ENCODE data around the gene REPIN1. TPM values are rescaled to one million over a fixed set of nuclear protein-coding genes. Genes with fewer than 3 reads are reported as not detected.

Gene REPIN1
- total and polyA plus RNA-seq, 9 of the 15 experiments (the other 6 are each of a cell fraction or from before 2014, with no cell fraction given) = 8.1 to 283 (median 94.3) TPM

GRCh38 chr7:150420987-150421674 lies 52.5 kb downstream of the REPIN1 start (continued):
- peak; percentile 68; the same call in 1 of the 2 replicates for TF ChIP-seq AFF4 (CRISPR knock-in tag; IDR thresholded peaks at IDR 0.05)
- peak; percentile 87 for TF ChIP-seq CTBP1 (IDR thresholded peaks at IDR 0.05; ENCODE audit: borderline replicate concordance)
- no peak; the same call in 1 of the 2 replicates for TF ChIP-seq SREBF1 (IDR thresholded peaks at IDR 0.05; ENCODE audit: borderline replicate concordance, low read depth, low read length)
- no peak for TF ChIP-seq NFE2 (IDR thresholded peaks at IDR 0.05; ENCODE audit: low read depth)
- TF ChIP-seq KHSRP (IDR thresholded peaks at IDR 0.05) = no peak
- peak; percentile 50 to 61; a peak in 2 of 4 replicates for TF ChIP-seq TEAD1 (CRISPR knock-in tag; IDR thresholded peaks at IDR 0.05)
- peak; percentile 93 for TF ChIP-seq RB1 (IDR thresholded peaks at IDR 0.05; ENCODE audit: low read depth)
- peak; percentile 27 for TF ChIP-seq TBP (optimal IDR thresholded peaks at IDR 0.05; ENCODE audit: low read depth, low read length)
- TF ChIP-seq EHMT2 (IDR thresholded peaks at IDR 0.05) = no peak
- peak; percentile 65 for TF ChIP-seq LCOR (CRISPR knock-in tag; IDR thresholded peaks at IDR 0.05)
- TF ChIP-seq, protein P1, sequence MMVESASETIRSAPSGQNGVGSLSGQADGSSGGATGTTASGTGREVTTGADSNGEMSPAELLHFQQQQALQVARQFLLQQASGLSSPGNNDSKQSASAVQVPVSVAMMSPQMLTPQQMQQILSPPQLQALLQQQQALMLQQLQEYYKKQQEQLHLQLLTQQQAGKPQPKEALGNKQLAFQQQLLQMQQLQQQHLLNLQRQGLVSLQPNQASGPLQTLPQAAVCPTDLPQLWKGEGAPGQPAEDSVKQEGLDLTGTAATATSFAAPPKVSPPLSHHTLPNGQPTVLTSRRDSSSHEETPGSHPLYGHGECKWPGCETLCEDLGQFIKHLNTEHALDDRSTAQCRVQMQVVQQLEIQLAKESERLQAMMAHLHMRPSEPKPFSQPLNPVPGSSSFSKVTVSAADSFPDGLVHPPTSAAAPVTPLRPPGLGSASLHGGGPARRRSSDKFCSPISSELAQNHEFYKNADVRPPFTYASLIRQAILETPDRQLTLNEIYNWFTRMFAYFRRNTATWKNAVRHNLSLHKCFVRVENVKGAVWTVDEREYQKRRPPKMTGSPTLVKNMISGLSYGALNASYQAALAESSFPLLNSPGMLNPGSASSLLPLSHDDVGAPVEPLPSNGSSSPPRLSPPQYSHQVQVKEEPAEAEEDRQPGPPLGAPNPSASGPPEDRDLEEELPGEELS (CRISPR knock-in tag; IDR thresholded peaks at IDR 0.05; ENCODE audit: borderline replicate concordance) = no peak
- TF ChIP-seq, protein P2, sequence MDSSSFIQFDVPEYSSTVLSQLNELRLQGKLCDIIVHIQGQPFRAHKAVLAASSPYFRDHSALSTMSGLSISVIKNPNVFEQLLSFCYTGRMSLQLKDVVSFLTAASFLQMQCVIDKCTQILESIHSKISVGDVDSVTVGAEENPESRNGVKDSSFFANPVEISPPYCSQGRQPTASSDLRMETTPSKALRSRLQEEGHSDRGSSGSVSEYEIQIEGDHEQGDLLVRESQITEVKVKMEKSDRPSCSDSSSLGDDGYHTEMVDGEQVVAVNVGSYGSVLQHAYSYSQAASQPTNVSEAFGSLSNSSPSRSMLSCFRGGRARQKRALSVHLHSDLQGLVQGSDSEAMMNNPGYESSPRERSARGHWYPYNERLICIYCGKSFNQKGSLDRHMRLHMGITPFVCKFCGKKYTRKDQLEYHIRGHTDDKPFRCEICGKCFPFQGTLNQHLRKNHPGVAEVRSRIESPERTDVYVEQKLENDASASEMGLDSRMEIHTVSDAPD (CRISPR knock-in tag; IDR thresholded peaks at IDR 0.05) = no peak
- TF ChIP-seq CSDE1 (IDR thresholded peaks at IDR 0.05) = no peak
- TF ChIP-seq NR2C2 (CRISPR knock-in tag; IDR thresholded peaks at IDR 0.05) = peak; percentile 36; the same call in 1 of the 2 replicates
- TF ChIP-seq NR2C2 (tag; IDR thresholded peaks at IDR 0.05) = peak; percentile 67; the same call in 1 of the 2 replicates
- TF ChIP-seq KAT7 (CRISPR knock-in tag; IDR thresholded peaks at IDR 0.05; ENCODE audit: borderline replicate concordance) = no peak
- TF ChIP-seq NR2C1 (IDR thresholded peaks at IDR 0.05) = peak; percentile 75
- peak; percentile 31 for TF ChIP-seq NR2C1 (tag; IDR thresholded peaks at IDR 0.05)
- TF ChIP-seq HCFC1 (IDR thresholded peaks at IDR 0.05; ENCODE audit: low read depth, low read length) = no peak
- TF ChIP-seq HNRNPH1 (optimal IDR thresholded peaks at IDR 0.05; ENCODE audit: low read depth, low read length) = no peak
- TF ChIP-seq ZNF224 (CRISPR knock-in tag; IDR thresholded peaks at IDR 0.05) = no peak
- no peak for TF ChIP-seq NFATC3 (IDR thresholded peaks at IDR 0.05)
- TF ChIP-seq RCOR1 (IDR thresholded peaks at IDR 0.05; ENCODE audit: borderline replicate concordance in 1 of 2, low read depth in 2 of 2, low read length in 2 of 2) = peak in 1 of 2 experiments; percentile 91; a peak in 2 of 4 replicates

All from K562 (cell line).